HG03045 (cell line): Measurements from ENCODE around the gene TP53I11.

ENCODE experiments used
- ATAC-seq: cut with Tn5 transposase; IDR thresholded peaks from one replicate; pipeline ENCODE4 v1.9.1; 2021; ENCODE audit warnings: mild to moderate bottlenecking, moderate library complexity; ENCODE audit not compliant: unreplicated experiment

The TP53I11 gene

DNA sequence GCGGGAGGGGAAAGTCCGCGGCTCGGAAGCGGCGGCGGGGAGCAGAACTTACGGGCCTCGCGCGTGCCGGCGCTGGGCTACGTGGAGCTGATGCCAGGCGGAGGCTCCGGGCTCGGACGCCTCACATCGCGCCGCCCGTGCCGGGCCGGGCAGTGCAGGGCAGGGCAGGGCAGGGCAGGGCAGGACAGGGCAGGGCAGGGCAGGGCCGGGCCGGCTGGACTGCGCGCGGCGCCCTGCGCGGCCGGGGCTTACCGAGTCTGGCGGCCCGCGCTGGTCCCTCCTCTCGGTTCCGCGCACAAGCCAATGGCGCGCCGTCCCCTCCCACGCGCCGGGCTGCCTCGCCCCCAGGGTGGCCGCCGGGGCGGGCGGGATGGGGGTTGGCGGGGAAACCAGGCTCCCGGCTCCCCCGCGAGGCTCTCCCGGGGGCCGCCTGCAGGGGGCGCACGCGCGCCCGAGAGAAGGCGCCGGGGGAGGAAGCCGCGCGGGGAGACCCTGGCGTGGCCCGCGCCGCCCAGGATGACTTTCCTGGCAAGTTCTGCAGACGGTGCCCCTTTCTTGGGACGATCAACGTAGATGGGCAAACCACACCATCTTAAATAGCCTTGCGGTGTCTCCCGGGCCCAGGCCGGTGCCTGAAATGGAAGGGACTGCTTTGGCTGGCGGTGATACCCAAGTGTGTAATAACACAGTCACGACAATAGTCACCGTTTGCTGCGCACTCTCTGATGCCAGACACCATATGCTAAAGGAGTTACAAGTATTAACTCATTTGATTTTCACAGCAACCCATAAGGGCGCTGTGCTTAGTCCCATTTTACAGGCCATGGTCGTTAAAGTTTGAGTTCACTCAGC is at the start of gene TP53I11:
Gene TP53I11, minus strand, starts transcription at position 259 of the 852 bp plus-strand sequence. CDS start 12,548 bp downstream, outside the sequence.
- no peak for ATAC-seq

DNA sequence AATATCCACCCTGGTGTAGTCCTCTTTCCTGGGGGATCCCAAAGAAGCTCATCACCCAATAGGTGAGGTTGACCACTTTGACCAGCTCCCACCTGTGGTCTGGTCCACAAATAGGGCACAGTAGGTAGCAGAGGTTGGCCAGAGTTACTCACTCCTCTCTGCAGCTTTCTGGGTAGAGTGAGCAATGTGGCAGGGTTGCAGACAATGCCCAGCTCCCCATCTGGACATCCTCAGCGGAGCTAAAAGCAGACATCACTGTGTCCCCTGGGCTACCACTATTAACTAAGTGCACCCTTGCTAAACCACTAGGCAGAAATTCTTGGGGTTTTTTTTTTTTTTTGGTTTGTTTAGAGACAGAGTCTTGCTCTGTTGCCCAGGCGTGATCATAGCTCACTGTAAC is 48.4 kb upstream of the TP53I11 start:
- ATAC-seq = no peak

DNA sequence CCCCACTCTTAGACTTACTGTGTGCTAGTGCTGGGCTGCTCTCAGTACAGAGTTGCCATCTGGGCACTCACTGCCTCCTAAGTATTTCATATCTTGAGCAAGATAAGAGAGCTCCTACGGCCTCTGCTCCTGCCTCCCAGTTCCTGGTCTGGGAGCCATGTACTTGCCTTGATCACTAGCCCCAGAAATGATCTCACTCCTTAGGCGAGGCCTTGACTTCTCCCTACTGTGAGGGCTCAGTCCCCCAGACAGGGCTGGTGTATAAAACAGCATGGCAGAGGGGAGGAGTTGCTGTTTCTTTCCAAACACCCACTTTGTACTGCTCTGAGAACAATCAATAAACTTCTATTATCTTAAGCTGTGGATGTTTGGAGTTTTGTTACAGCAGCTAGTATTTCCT is 47.4 kb upstream of the TP53I11 start:
- ATAC-seq = no peak

DNA sequence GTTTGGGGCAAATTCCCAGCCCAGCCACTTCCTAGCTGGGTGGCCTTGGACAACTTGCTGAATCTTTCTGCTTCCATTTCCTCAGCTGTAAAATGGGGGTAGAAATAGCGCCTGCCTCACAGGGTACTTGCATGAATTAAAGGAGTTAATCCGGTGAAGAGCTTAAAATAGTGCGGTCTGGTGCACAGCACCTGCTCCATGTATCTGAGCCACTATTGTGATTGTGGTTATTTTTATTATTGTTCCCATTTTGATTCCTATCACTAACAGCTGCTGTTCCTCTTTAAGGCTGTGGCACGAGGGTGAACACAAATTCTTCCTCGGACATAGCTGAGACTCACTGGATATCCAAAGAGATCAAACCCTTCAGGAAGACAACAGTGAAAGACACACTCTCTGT is 46.9 kb upstream of the TP53I11 start:
- ATAC-seq = no peak

- ATAC-seq = no peak
Measured at GRCh38 chr11:44994753-44995152, 44.1 kb upstream of the TP53I11 start.

DNA sequence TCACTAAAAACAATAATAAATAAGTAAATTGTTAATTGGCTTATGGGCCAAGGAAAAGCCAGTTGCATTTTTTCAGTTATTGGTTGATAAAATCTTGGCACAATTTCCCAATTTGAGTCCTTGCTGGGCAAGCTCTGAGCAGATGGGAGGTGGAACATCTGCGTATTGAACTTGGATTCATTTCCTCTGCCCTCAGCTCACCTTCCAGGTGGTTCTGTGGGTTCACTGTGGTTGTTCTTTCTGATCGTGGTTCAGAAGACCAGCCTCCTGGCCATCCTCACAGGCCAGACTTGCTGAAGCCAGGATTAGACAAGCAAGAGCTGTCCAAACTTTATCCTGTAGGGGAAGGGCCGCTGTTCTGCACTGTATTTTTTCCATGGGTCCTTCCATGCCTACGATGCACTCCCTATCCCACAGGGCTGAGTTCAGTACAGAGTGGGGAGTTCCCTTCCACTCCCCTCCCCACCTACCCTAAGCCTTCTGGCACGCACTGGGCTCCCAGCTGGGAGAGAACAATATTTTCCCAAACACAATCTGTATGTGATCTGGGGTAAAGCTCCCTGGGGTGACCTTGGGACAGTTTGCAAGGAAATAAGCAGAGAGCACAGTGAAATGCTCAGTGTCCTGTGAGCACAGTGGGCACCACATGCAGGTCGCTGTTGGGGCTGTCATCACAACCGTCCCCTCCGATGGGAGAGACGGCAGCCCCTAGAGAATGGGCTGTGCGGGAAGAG is 43.5 kb upstream of the TP53I11 start:
- no peak for ATAC-seq

GRCh38 chr11:44992774-44993173 is 42.1 kb upstream of the TP53I11 start:
- no peak for ATAC-seq

- ATAC-seq = no peak
Measured at GRCh38 chr11:44992181-44992582, 41.5 kb upstream of the TP53I11 start.

- no peak for ATAC-seq
Measured at GRCh38 chr11:44990665-44991064, 40.0 kb upstream of the TP53I11 start.

DNA sequence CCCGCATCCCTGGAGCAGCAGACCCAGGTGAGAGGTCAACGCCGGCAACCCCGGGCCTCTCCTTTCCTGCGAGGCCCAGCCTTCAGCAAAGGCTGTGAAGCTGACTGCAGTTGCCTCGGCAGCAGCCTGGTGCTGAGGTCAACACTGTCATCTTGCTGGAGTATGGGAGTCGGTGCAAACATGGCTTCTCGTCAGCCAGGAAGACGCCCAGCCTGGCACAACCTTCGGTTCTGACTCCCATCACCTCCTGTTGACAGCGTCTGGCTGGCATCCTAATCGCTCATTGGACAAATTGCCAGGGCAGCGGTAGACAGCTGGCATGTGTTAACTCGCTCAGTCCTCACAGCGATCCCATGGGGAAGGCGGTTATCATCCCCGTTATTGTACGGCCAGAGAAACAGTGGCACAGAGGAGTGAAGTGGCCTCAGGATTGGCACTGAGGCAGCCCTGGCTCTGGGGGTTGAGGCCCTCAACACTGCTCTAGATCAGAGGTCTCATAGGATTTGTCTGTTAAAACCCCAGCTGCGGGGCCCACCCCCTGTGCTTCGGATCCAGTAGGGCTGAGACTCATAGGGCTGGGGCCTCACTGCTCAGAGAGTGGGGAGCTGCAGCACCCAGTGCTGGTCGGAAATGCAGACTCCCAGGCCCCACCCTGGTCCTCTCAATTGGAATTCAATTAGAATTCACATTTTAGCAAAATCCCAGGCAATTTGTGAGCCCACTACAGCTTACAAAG is 39.3 kb upstream of the TP53I11 start:
- no peak for ATAC-seq

DNA sequence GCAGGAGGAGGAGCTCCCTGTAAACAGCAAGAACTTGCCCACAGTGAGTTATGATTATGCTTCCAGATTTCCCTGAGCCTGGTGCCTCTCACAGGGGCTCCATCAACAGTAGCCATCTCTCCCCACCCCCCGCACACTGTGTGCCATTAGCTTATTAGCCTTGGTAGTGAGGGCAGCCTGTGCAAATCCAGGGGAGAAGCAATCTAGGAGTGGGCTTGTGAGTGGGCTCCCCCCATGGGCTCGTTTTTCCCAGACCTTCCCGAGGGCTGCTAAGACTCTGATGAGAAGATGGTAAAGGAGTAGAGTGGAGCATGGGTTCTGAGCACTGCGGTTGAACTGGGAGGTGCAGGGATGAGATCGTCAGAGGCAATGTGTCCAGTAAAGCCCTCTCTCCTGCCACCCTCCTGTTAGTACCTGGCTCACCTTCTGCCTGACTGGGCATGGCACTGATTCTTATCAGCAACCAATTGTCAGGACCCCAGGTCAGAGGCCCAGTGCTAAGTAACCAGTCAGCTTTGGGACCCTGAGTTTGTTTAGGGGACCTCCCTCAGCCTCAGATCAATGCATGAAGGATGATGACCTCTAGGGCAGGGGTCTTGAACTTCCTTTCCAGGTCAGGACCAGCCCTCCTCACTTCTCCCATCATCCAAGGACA is 38.4 kb upstream of the TP53I11 start:
- ATAC-seq = no peak

DNA sequence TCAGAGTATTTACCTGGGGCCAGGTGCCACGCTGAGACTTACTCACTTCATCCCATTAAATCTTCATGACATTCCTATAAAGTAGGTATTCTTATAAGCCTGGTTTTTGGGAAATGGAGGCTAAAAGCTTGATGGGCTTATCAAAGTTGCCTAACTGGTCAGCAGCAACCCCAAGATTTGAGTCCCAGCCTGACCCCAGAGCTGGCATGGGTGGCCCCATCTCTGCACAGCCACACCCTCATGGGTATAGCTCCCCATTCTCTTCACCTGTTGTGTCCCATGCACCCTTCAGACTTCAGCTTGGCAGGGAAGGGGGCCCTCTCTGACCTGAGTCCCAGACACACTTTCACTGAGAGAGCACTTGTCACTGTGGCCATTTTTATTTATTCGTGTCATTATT is 37.4 kb upstream of the TP53I11 start:
- no peak for ATAC-seq

- no peak for ATAC-seq
Measured at GRCh38 chr11:44987506-44987905, 36.8 kb upstream of the TP53I11 start.

DNA sequence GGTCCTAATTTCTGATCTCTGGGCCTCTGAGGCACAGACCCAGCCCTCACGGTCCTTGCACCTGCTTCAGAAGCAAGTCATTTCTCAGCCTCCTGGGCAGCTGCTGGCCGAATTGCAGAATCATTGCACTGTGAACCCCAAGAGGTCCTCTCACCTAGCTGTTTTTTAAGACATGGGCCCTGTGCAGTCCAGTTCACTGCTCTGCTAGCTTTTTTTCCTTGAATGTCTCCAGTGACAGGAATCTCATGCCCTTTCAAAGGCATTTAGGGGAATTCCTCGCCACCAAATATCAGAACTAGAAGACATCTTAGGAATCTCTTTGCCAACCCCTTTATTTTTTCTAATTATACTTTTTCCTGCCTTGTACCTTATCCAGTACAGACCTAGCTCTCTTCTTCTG is 35.6 kb upstream of the TP53I11 start:
- ATAC-seq = no peak

GRCh38 chr11:44985721-44986120 is 35.0 kb upstream of the TP53I11 start:
- no peak for ATAC-seq

- no peak for ATAC-seq
Measured at GRCh38 chr11:44983786-44984185, 33.1 kb upstream of the TP53I11 start.

DNA sequence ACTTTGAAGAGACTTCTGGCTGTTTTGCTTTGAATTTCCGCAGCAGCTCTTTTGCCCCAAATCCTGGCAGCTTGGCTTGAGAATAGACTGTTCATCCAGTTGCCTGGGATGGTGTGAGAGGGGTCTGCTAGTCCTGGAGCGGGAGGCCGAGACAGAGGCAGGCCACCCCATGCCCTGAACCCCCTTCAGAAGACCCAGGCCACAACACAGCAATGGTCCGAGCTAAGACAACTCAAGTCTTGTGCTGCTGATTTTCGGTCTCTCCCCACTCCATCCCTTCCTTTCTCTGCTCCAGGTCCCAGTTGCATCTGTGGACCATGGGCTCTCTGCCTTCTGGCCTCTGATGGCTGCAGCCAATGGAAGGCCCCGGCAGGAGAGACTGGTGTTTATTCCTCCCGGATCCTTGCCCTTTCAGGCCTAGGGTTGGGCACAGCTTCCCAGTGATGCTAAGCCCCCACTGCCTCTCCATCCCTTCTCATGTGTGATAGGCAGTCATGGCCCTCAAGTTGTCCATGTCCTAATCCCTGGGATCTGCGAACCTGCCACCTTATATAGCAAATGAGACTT is 31.9 kb upstream of the TP53I11 start:
- no peak for ATAC-seq

GRCh38 chr11:44980533-44981427 is 30.1 kb upstream of the TP53I11 start:
- no peak for ATAC-seq

GRCh38 chr11:44979543-44980399 is 29.1 kb upstream of the TP53I11 start:
- ATAC-seq = no peak
